ENCODE results near the gene PODXL.

DNA sequence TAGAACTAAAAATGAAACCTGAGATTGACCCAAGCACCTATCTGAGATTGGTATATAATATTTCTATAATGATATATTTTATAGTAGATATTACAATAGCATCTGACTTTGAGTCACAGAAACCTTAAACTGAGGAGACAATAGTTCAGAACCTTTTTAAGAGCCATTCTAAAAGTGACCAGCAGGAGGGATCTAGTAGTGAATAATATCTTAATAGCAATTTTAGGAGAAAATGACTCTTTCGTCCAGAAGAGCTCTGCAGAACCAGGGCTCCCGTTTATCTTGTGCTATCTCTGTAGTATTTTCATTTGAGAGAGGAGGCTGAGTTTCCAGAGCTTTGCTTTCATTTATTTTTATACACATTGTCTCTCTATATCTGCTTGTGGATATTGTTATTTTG lies 68.1 kb downstream of the PODXL start:
- TF ChIP-seq, protein P1, sequence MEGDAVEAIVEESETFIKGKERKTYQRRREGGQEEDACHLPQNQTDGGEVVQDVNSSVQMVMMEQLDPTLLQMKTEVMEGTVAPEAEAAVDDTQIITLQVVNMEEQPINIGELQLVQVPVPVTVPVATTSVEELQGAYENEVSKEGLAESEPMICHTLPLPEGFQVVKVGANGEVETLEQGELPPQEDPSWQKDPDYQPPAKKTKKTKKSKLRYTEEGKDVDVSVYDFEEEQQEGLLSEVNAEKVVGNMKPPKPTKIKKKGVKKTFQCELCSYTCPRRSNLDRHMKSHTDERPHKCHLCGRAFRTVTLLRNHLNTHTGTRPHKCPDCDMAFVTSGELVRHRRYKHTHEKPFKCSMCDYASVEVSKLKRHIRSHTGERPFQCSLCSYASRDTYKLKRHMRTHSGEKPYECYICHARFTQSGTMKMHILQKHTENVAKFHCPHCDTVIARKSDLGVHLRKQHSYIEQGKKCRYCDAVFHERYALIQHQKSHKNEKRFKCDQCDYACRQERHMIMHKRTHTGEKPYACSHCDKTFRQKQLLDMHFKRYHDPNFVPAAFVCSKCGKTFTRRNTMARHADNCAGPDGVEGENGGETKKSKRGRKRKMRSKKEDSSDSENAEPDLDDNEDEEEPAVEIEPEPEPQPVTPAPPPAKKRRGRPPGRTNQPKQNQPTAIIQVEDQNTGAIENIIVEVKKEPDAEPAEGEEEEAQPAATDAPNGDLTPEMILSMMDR (IDR thresholded peaks at IDR 0.05; ENCODE audit: low read length), result no peak
- no peak for TF ChIP-seq EZH2 (optimal IDR thresholded peaks at IDR 0.05; ENCODE audit: low read depth, low read length)

Measured in MM.1S (cell line).